NT2/D1 (cell line): ENCODE data around the gene TBC1D22A.

Experiments used
- DNase-seq: peaks from one replicate; pipeline ENCODE4 v3.0.0-alpha.2; 2011; ENCODE audit warnings: low read depth, low spot score
- H3K27me3 ChIP-seq: 2 replicates; pipeline ENCODE4 v1.6.0; 2011; ENCODE audit warnings: mild to moderate bottlenecking; ENCODE audit not compliant: insufficient read length, insufficient read depth
- H3K36me3 ChIP-seq: 2 replicates; pipeline ENCODE4 v1.6.1; 2011; ENCODE audit warnings: mild to moderate bottlenecking, low read length, mixed read lengths; ENCODE audit not compliant: insufficient read depth, insufficient read length
- H3K4me1 ChIP-seq: 2 replicates; pipeline ENCODE4 v1.5.1; 2011; ENCODE audit not compliant: insufficient read depth, insufficient read length
- H3K4me3 ChIP-seq: 2 replicates; pipeline ENCODE4 v1.5.1; 2011; ENCODE audit warnings: low read depth; ENCODE audit not compliant: insufficient read length
- H3K9ac ChIP-seq: 2 replicates; pipeline ENCODE4 v1.6.0; 2011; ENCODE audit warnings: low read depth; ENCODE audit not compliant: insufficient read length
- H3K9me3 ChIP-seq: 2 replicates; pipeline ENCODE4 v1.5.1; 2011; ENCODE audit warnings: mild to moderate bottlenecking, low read length; ENCODE audit not compliant: insufficient read depth
- SUZ12 ChIP-seq: IDR thresholded peaks from 2 replicates; pipeline ENCODE4 v1.6.1; 2011; ENCODE audit not compliant: insufficient read length, insufficient read depth; ENCODE audit errors: extremely low read depth
- YY1 ChIP-seq: IDR thresholded peaks from 2 replicates; pipeline ENCODE4 v1.6.1; 2011; ENCODE audit not compliant: insufficient read length, insufficient read depth
- ZNF274 ChIP-seq: IDR thresholded peaks from 2 replicates; pipeline ENCODE4 v1.6.1; 2011; ENCODE audit warnings: mild to moderate bottlenecking, low read depth, low read length

TBC1D22A gene

DNA sequence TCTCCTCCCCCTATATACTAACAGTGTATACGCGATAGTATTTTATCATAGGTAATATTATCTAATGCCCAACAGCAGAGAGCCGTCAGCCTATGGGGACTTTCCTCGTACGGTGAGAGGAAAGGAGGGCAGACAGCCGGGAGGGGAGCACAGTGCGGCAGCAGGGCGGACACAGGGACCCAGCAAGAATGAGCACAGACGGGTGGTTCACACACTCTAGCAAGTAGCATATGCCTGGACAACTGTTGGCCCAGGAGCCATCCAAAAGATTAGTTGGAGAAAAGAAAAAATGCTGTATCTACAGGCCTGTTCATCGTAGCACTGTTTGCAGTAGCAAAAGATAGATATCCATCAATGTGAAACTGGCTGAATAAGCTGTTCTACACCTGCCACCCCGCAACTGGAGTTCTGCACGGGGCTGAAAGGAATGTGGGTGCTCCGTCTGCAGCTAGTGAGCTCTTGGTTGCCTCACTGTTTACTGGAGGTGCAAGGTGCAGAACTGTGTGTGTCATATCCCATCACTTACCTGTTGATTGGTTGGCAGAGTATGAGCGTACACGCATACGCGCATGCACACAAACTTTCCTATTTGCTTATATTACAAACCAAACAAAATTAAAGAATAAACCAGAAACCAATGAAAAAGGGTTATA lies 324.3 kb downstream of the TBC1D22A start:
- Histone ChIP-seq H3K4me3 (no peak overlapping the region), H3K9ac (no peak overlapping the region), H3K36me3 (no peaks in the 10 kb centered on the region), H3K9me3 (peaks cover 8% of the 10 kb centered on the region), H3K4me1 (peaks cover 3% of the 10 kb centered on the region), H3K27me3 (no peaks in the 10 kb centered on the region)
- TF ChIP-seq ZNF274: no peak
- TF ChIP-seq SUZ12: no peak
- TF ChIP-seq YY1: no peak
- DNase-seq: no peak

DNA sequence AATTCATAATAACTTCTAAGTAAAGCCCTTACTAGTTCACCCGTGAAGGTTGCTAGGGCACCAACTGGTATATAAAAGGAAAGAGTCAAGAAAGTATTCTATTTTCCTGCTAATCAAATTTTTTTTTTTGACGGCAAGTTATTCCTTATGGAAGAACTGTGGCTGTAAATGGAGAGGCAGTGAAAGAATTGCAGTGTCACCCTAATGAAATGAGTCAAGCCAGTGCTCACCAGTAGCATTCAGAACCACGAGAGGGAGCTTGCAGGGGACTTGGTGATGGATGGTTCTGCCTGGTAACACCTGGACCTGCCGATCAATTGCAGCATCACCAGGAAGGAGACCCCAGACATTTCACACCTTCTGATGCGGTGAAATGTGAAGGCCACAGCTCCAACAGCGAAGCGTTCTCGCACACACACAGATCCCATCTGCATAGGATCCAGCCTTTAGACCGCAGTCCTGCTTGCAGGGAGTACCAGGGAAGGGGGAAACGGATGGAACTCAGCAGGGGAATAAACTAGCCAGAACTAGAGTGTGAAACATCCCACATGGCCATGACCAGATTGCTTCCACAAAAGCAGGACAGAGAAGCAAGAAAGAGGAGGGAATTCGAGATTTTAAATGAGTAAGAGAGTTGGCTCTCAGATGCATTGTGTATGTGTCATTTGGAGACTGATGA lies 326.2 kb downstream of the TBC1D22A start:
- H3K27me3 ChIP-seq: no peaks in the 10 kb centered on the region
- peaks cover 3% of the 10 kb centered on the region for H3K4me1 ChIP-seq
- H3K9me3 ChIP-seq: peaks cover 13% of the 10 kb centered on the region
- no peak for TF ChIP-seq YY1
- TF ChIP-seq ZNF274: no peak
- no peak for TF ChIP-seq SUZ12
- H3K4me3 ChIP-seq: no peak overlapping the region
- DNase-seq: no peak
- no peaks in the 10 kb centered on the region for H3K36me3 ChIP-seq
- H3K9ac ChIP-seq: no peak overlapping the region

DNA sequence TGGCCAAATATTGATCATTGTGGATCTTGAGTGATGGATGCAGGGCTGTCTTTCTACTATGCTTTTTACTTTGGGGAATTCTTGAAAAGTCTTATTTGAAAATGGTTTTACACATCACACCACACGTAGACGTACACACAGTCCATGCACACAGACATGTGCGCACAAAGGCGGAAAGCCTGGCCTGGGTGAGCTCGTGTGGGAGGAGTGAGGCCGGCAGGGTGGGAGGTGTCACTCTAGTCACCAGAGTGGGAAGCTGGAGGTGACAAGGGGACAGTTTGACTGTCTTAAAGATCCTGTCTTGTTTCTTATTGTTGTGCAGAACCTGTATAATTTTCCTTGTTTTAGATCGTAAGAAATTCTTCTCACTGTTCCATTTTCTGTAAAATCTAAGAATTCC lies 326.9 kb downstream of the TBC1D22A start:
- peaks cover 20% of the 10 kb centered on the region for H3K9me3 ChIP-seq

DNA sequence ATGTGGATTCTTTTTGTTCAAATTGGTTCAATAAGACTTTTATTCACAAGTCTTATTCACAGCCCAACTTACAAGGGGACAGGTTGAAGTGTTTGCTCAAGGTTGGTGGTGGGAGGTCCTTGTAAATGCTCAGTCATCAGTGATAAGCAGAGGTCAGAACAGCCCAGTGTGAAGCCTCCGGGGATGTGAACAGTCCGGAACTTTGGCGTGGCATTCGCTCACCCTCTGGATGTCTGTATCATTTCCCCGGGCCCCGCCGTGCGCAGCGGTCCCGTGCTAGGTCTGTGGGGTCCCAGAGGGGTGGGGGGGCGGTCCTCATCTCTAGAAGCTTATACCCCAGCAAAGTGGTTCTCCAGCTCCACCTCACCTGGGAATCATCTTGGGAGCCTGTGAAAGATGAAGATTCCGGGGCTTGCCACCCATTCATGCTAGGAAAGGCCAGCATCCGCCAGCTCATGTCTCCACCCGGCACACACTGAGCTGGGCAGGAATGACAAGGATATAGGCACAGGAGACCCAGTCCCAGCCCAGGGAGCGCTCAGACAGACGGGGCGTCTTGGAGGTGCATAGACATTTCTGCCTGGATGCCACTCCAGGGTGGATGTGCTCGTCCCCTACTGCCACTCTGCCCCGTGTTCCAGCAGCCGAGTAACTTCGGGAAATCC lies 327.5 kb downstream of the TBC1D22A start:
- Histone ChIP-seq H3K4me1 (no peaks in the 10 kb centered on the region), H3K4me3 (no peak overlapping the region), H3K36me3 (no peaks in the 10 kb centered on the region), H3K9ac (no peak overlapping the region), H3K27me3 (no peaks in the 10 kb centered on the region), H3K9me3 (peaks cover 26% of the 10 kb centered on the region)
- no peak for DNase-seq
- TF ChIP-seq YY1: no peak
- no peak for TF ChIP-seq ZNF274
- no peak for TF ChIP-seq SUZ12

More for the DNA sequence above, 326.9 kb downstream of the TBC1D22A start:
- Histone ChIP-seq H3K27me3 (no peaks in the 10 kb centered on the region), H3K9ac (no peak overlapping the region), H3K4me1 (no peaks in the 10 kb centered on the region), H3K36me3 (no peaks in the 10 kb centered on the region), H3K4me3 (no peak overlapping the region)
- DNase-seq: no peak
- TF ChIP-seq YY1: no peak
- TF ChIP-seq ZNF274: no peak
- TF ChIP-seq SUZ12: no peak

DNA sequence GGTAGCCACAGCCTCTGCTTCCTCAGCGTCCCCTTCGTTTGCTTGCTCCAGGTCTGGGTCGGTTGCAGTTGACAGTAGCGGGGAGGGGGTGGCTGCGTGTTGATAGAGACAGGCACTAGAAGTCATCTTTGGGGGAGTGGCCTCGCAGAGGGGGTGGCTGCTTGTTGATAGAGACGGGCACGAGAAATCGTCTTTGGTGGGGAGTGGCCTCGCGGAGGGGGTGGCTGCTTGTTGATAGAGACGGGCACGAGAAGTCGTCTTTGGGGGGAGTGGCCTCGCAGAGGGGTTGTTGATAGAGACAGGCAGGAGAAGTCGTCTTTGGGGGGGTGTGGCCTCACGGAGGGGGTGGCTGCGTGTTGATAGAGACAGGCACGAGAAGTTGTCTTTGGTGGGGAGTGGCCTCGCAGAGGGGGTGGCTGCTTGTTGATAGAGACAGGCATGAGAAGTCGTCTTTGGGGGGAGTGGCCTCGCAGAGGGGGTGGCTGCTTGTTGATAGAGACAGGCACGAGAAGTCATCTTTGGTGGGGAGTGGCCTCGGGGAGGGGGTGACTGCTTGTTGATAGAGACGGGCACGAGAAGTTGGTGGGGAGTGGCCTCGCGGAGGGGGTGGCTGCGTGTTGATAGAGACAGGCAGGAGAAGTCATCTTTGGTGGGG lies 328.3 kb downstream of the TBC1D22A start:
- H3K27me3 ChIP-seq: no peaks in the 10 kb centered on the region
- DNase-seq: no peak
- H3K9ac ChIP-seq: no peak overlapping the region
- peaks cover 34% of the 10 kb centered on the region for H3K9me3 ChIP-seq
- TF ChIP-seq SUZ12 (no peak), YY1 (no peak), ZNF274 (no peak)
- no peaks in the 10 kb centered on the region for H3K36me3 ChIP-seq
- H3K4me1 ChIP-seq: no peaks in the 10 kb centered on the region
- H3K4me3 ChIP-seq: no peak overlapping the region

DNA sequence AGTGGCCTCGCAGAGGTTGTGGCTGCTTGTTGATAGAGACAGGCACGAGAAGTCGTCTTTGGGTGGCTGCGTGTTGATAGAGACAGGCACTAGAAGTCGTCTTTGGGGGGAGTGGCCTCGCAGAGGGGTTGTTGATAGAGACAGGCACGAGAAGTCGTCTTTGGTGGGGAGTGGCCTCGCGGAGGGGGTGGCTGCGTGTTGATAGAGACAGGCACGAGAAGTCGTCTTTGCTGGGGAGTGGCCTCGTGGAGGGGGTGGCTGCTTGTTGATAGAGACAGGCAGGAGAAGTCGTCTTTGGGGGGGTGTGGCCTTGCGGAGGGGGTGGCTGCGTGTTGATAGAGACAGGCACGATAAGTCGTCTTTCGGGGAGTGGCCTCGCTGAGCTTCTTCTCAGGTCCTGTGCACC lies 328.8 kb downstream of the TBC1D22A start:
- Histone ChIP-seq H3K9me3 (peaks cover 35% of the 10 kb centered on the region), H3K4me3 (no peak overlapping the region), H3K9ac (no peak overlapping the region), H3K27me3 (no peaks in the 10 kb centered on the region), H3K4me1 (no peaks in the 10 kb centered on the region), H3K36me3 (no peaks in the 10 kb centered on the region)
- no peak for DNase-seq
- TF ChIP-seq YY1 (no peak), SUZ12 (no peak), ZNF274 (no peak)
